Suprapubic skin (tissue), 4 donors: ENCODE data around the gene FEZ2.

Experiments
- EP300 ChIP-seq: sonication (generic); formaldehyde crosslinking; IDR thresholded peaks from one replicate; pipeline ENCODE4 v1.6.1; 2017; ENCODE audit warnings: antibody characterized with exemption
- POLR2AphosphoS5 ChIP-seq, 3 donors: sonication (generic); formaldehyde crosslinking; IDR thresholded peaks; one replicate each; pipeline ENCODE4 v1.6.1; 2017; ENCODE audit warnings: antibody characterized with exemption in 3 of 3
- TF ChIP-seq, protein P1 (sequence below), 2 donors: fragments of 200-600 bp in 1 of 2; fragments of 450-650 bp in 1 of 2; sonication (generic) in 1 of 2; IDR thresholded peaks; one replicate each; pipeline ENCODE4 v1.5.1; 2016 to 2019; ENCODE audit warnings: antibody characterized with exemption in 2 of 2, mild to moderate bottlenecking in 1 of 2, moderate library complexity in 1 of 2

DNA sequence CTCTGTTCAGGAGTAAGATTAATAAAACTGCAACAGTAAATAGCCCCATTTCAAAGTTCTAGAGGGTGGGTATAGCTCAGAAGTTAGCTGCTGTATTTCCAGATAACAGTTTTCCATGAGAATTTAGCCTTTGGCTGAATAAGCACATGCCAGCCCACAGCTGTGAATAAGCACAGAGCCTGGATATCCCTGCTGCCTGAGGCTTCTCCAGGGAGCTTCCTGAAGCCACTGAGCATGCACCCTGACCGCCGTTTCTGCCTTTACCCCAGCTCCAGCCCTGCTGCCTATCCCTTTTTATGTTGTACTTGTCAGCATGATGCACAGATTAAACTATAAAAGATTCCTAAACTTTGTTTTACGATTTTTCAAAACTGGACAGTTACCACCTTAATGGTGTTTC lies 85.3 kb downstream of the FEZ2 start:
- no peak for TF ChIP-seq POLR2AphosphoS5 (IDR thresholded peaks at IDR 0.05)
- TF ChIP-seq, protein P1, sequence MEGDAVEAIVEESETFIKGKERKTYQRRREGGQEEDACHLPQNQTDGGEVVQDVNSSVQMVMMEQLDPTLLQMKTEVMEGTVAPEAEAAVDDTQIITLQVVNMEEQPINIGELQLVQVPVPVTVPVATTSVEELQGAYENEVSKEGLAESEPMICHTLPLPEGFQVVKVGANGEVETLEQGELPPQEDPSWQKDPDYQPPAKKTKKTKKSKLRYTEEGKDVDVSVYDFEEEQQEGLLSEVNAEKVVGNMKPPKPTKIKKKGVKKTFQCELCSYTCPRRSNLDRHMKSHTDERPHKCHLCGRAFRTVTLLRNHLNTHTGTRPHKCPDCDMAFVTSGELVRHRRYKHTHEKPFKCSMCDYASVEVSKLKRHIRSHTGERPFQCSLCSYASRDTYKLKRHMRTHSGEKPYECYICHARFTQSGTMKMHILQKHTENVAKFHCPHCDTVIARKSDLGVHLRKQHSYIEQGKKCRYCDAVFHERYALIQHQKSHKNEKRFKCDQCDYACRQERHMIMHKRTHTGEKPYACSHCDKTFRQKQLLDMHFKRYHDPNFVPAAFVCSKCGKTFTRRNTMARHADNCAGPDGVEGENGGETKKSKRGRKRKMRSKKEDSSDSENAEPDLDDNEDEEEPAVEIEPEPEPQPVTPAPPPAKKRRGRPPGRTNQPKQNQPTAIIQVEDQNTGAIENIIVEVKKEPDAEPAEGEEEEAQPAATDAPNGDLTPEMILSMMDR (IDR thresholded peaks at IDR 0.05): no peak
- TF ChIP-seq EP300: no peak
